Brain pericyte (primary cell): Measurements from ENCODE around the gene TSPAN31.
"Not testable (repeated sequence)": the region's sequence is repeated elsewhere in the genome, so short reads cannot be mapped to it uniquely, and the experiment has no call there.

ENCODE experiments used
- DNase-seq: peaks from one replicate; pipeline ENCODE4 v3.0.0-alpha.2; 2012; ENCODE audit warnings: low read depth, low spot score

Gene TSPAN31, protein sequence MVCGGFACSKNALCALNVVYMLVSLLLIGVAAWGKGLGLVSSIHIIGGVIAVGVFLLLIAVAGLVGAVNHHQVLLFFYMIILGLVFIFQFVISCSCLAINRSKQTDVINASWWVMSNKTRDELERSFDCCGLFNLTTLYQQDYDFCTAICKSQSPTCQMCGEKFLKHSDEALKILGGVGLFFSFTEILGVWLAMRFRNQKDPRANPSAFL

DNA sequence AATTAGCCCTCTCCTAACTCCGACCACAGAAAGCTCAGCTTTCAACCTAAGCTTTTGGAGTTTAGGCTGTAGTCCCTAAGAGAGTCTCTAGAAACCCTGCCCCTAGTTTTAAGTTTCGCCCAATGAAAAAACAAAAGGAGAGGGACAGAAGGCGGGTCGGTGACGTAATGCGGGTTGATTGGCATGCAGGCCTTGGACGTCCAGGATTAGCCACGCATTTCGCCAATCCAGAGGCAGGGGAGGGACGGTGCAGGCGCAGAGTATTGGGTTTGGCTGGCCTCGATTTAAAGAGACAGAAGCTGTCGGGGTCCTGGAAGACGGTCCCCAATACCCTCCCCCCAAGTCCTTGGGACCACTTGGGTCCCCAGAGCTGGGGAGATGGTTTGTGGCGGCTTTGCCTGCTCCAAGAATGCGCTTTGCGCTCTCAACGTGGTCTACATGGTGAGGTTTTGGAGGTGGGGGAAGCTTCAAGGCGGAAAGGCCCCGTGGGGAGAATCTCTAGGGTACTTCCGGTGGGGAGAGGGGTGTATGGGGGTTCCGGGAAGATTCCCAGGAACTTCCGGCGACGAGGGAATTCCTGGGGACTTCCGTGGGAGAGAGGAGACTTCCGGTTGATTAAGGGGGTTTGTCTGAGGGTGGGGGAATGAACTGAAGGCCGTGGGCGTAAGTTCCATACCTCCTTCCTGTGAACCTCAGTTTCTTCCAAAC is at the start of gene TSPAN31:
TSPAN31 (plus strand) TSS at position 263 of the 708 bp plus-strand sequence; CDS start at position 379, 116 bp downstream.
- peak; percentile 94 for DNase-seq

GRCh38 chr12:57695770-57696432 is 48.9 kb upstream of the TSPAN31 start:
- DNase-seq = no peak

GRCh38 chr12:57697076-57697475 is 47.8 kb upstream of the TSPAN31 start:
- no peak for DNase-seq

DNA sequence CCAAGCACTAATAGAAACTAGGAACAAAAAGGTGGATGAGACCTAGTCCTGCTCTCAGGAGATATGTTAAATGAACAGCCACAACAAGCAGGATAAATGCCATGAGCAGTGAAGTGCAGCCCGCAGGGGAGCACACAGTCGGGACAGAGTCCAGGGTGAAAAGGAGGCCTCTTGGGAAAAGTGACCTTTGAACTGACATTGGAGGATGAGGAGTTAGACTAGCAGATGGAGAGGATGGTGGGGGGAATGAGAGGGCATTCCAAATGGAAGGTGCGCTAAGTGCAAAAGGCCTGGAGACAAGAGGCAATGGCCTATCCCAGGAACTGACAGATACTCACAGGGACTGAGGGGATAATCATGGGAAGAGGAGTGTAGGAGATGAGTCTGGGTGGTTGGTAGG is 46.4 kb upstream of the TSPAN31 start:
- DNase-seq = no peak

- no peak for DNase-seq
Observed at GRCh38 chr12:57700317-57700716, 44.5 kb upstream of the TSPAN31 start.

GRCh38 chr12:57707250-57707649 is 37.6 kb upstream of the TSPAN31 start:
- DNase-seq = no peak

DNA sequence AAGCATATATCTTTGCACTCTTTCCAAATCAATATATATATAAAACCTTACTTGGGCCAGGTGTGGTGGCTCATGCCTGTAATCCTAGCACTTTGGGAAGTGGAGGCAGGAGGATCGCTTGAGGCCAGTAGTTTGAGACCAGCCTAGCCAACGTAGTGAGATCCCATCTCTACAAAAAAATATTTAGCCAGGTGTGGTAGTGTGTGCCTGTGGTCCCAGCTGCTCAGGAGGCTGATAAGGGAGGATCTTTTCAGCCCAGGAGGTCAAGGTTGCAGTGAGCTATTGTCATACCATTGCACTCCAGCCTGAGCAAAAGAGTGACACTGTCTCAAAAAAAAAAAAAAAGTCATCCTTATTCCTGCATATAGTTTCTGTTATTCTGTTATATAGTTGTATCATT is 36.5 kb upstream of the TSPAN31 start:
- no peak for DNase-seq

GRCh38 chr12:57712701-57713100 is 32.1 kb upstream of the TSPAN31 start:
- no peak for DNase-seq

- no peak for DNase-seq
Observed at GRCh38 chr12:57713209-57713608, 31.6 kb upstream of the TSPAN31 start.

GRCh38 chr12:57715036-57715748 is 29.6 kb upstream of the TSPAN31 start:
- DNase-seq = not testable (repeated sequence)

DNA sequence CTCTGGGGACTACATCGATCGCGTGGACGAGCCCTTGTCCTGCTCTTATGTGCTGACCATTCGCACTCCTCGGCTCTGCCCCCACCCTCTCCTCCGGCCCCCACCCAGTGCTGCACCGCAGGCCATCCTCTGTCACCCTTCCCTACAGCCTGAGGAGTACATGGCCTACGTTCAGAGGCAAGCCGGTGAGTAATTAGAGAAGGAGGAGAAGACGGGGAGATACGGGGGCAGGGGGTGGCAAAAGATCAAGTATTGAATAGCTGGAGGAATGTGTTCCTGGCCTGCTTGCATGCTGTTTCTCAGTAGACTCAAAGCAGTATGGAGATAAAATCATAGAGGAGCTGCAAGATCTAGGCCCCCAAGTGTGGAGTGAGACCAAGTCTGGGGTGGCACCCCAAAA is 29.1 kb upstream of the TSPAN31 start:
- DNase-seq = no peak

DNA sequence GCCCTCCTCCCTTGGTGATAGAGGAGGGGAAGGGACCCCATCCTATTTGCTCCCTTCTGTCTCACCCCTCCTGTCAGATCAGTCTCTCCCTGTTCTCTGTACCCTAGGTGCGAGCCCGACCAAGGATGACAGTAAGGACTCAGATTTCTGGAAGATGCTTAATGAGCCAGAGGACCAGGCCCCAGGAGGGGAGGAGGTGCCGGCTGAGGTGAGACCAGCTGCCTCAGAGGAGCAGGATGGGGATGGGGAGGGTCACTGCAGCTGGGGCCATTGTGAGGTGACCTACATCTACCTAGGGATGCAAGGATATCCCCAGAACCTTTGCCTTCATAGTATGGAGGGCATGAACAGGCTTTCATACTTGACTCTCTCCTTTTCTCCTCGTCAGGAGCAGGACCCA is 28.5 kb upstream of the TSPAN31 start:
- DNase-seq = no peak

DNA sequence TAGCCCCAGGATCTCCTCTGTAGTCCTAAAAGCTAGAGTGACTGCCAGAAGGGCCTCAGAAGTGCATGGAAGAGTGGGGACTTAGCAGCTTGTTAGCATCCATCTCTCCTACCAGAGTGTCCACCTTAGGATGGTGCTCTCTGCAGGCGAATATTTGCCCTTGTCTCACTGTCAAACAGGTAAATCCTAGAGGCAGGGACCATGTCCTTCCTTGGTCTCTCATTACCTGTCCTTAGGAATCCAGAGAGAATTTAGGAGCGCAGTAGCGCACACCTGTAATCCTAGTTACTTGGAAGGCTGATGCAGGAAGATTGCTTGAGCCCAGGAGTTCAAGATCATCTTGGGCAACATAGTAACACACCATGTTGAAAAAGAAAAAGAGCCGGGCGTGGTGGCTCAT is 27.7 kb upstream of the TSPAN31 start:
- DNase-seq = no peak

DNA sequence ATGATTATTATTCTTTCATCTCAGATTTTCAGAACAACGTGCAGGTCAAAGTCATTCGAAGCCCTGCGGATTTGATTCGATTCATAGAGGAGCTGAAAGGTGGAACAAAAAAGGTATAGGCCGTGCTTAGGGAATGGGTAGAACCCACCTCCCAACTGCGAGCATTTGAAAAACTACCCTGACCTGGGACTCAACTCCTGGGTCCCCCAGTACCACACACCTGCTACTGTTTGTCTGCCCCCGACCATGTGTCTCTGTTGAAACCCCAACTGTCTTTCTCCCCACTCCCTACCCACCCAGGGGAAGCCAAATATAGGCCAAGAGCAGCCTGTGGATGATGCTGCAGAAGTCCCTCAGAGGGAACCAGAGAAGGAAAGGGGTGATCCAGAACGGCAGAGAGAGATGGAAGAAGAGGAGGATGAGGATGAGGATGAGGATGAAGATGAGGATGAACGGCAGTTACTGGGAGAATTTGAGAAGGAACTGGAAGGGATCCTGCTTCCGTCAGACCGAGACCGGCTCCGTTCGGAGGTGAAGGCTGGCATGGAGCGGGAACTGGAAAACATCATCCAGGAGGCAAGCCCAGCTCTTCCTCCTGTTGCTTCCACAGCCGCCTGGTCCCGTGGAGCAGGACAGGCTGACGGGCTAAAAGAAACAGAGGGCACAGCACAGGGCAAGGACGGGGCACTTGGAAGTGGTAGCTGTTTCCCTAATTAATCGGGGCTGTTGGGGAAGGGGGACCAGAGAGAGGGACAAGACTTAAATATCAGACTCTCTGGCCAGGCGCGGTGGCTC is 26.8 kb upstream of the TSPAN31 start:
- DNase-seq = no peak

DNA sequence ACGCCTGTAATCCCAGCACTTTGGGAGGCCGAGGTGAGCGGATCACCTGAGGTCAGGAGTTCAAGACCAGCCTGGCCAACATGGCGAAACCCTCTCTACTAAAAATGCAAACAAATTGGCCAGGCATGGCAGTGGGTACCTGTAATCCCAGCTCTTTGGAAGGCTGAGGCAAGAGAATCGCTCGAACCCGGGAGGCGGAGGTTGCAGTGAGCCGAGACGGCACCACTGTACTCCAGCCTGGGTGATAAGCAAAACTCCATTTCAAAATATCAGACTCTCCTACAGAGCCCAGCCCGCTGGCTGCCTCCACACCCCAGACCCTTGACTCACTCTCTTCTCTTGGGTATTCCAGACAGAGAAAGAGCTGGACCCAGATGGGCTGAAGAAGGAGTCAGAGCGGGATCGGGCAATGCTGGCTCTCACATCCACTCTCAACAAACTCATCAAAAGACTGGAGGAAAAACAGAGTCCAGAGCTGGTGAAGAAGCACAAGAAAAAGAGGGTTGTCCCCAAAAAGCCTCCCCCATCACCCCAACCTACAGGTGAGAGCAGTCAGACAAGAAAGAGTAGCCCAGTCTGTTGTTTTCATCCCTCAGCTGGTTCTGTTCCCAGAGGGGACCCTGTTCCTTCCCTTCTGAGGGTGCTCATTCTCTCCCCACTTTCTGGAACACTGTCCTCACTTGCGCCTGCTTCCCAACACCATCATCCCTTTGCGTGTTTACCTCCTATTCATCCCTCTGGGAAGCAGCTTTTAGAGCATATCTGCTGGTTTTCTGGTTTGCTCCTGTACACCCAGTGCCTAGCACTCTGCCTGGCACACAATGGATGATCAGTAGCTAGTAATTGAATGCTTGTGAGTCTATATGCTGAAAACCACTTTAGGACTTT is 26.0 kb upstream of the TSPAN31 start:
- no peak for DNase-seq

DNA sequence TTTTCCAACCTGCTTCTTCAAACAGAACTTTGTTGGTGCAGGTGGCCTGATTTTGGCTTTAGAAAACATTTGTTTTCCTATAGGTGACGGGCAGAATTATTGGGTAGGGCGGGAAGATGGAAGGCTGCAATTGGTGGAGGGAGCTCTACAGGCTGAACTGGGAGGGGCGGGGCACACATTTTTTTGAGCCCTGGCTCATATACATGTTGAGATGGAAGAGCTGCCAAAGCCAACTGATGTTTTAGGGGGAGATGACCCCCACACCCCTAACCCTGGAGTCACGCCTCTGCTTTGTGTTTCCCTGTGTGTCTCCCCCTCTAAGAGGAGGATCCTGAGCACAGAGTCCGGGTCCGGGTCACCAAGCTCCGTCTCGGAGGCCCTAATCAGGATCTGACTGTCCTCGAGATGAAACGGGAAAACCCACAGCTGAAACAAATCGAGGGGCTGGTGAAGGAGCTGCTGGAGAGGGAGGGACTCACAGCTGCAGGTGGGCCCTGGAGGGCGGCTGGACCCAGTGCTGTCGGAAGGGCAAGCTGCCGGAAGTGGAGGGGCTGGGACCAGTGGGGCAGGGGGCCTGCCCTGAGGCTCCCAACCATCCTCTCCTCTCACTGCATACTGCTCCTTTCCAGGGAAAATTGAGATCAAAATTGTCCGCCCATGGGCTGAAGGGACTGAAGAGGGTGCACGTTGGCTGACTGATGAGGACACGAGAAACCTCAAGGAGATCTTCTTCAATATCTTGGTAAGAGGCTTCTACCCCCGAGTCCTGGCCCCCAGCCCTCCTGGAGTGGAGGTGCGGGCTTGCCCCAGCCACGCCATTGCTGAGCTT is 24.8 kb upstream of the TSPAN31 start:
- no peak for DNase-seq

GRCh38 chr12:57720606-57721595 is 23.9 kb upstream of the TSPAN31 start:
- no peak for DNase-seq
